Transverse colon (tissue), 4 donors: ENCODE data around the gene MROH9.

Source experiments
- POLR2A ChIP-seq: fragments of 450-650 bp; IDR thresholded peaks from one replicate; pipeline ENCODE4 v1.6.1; 2016; ENCODE audit warnings: antibody characterized with exemption, mild to moderate bottlenecking, moderate library complexity
- POLR2AphosphoS5 ChIP-seq, 3 donors: sonication (generic); formaldehyde crosslinking; IDR thresholded peaks; one replicate each; pipeline ENCODE4 v1.6.1; 2016; ENCODE audit warnings: antibody characterized with exemption in 3 of 3
- TF ChIP-seq, protein P1 (sequence below), 5 experiments: fragments of 200-600 bp in 3 of 5; fragments of 450-650 bp in 2 of 5; sonication (generic) in 3 of 5; IDR thresholded peaks; 1 replicate in 2 of 5; 2 replicates in 3 of 5; pipeline ENCODE4 v1.5.1; 2016 to 2017; ENCODE audit warnings: antibody characterized with exemption in 5 of 5, inconsistent platforms in 3 of 5, mild to moderate bottlenecking in 2 of 5, moderate library complexity in 1 of 5

DNA sequence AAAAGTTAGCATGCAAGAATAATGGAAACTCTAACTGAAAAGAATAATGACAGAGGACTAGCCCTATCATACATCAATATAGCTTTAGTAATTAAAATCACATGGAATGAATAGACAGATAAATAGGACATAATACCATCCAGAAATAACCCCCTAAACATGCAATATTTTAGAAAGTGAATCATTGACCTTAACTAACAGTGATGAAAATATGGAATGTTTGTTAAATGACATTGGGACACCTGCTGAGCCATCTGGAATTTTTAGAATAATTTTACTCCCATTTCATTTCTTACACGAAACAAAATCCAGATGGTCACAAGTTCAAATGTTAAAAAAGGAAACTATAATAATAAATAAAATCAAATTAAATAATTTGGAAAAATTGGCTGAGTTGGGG lies 102.3 kb downstream of the MROH9 start:
- TF ChIP-seq, protein P1, sequence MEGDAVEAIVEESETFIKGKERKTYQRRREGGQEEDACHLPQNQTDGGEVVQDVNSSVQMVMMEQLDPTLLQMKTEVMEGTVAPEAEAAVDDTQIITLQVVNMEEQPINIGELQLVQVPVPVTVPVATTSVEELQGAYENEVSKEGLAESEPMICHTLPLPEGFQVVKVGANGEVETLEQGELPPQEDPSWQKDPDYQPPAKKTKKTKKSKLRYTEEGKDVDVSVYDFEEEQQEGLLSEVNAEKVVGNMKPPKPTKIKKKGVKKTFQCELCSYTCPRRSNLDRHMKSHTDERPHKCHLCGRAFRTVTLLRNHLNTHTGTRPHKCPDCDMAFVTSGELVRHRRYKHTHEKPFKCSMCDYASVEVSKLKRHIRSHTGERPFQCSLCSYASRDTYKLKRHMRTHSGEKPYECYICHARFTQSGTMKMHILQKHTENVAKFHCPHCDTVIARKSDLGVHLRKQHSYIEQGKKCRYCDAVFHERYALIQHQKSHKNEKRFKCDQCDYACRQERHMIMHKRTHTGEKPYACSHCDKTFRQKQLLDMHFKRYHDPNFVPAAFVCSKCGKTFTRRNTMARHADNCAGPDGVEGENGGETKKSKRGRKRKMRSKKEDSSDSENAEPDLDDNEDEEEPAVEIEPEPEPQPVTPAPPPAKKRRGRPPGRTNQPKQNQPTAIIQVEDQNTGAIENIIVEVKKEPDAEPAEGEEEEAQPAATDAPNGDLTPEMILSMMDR (IDR thresholded peaks at IDR 0.05): no peak
- TF ChIP-seq POLR2A (no peak), POLR2AphosphoS5 (IDR thresholded peaks at IDR 0.05) (no peak)
